ENCODE data around the gene ERV3-1.
"Not testable (repeated sequence)": the region's sequence is repeated elsewhere in the genome, so short reads cannot be mapped to it uniquely, and the experiment has no call there.

ERV3-1 gene, protein sequence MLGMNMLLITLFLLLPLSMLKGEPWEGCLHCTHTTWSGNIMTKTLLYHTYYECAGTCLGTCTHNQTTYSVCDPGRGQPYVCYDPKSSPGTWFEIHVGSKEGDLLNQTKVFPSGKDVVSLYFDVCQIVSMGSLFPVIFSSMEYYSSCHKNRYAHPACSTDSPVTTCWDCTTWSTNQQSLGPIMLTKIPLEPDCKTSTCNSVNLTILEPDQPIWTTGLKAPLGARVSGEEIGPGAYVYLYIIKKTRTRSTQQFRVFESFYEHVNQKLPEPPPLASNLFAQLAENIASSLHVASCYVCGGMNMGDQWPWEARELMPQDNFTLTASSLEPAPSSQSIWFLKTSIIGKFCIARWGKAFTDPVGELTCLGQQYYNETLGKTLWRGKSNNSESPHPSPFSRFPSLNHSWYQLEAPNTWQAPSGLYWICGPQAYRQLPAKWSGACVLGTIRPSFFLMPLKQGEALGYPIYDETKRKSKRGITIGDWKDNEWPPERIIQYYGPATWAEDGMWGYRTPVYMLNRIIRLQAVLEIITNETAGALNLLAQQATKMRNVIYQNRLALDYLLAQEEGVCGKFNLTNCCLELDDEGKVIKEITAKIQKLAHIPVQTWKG

DNA sequence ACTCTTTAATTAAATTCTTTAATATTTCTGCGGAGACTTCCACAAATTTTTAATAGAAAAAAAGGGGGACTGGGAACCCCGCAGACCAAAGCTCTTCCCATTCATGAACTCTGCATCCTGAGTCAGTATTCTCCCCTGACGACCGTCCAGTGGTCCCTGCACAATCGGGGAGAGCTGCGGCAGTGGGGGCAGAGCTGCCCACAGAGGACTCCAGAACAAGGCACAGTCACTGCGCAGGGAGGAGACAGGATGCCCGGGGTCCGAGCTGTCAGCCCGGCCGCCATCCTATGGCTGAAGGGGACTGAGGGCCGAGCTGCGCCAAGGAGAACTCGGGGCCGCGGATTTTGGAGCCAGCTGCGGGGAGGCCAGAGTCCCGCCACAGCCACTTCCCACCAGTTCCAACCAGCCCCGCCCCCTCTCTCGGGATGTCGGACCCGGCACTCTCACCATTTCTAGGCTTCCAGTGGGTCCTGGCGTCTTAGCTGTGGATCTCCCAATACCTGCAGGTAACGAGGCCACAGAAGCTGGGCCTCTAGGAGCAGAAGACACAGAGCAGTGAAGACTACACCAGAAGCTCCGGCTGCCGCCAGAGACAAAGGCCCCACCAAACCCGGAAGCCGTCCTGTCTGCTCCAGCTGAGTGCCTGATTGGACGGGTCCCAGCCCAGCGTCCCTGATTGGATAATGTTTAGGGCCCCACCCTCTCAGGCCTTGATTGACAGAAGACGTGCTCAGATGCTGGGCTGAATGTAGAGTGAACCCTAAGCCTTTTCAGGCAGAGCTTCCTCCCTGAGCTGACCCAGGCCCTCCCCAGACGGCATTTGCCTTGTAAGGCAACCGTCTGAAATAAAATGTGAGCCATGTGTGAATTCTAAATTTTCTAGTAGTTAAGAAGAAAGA, at the start of gene ERV3-1:
Gene ERV3-1 (minus strand): TSS at position 594 of the 899 bp plus-strand sequence. CDS start 13,661 bp downstream, outside the sequence.
- DNase-seq = peak; percentile 98
- in situ Hi-C loops (cut with HindIII; ENCODE audit: low pct_ligation_motif_present, low pct_unique_long_range_greater_than_20kb, low sequenced_read_pairs) = no loop called here

- in situ Hi-C loops (cut with HindIII; ENCODE audit: low pct_ligation_motif_present, low pct_unique_long_range_greater_than_20kb, low sequenced_read_pairs); DNase-seq: not testable (repeated sequence)
Measured at GRCh38 chr7:65055786-65056185, 49.3 kb upstream of the ERV3-1 start.

DNA sequence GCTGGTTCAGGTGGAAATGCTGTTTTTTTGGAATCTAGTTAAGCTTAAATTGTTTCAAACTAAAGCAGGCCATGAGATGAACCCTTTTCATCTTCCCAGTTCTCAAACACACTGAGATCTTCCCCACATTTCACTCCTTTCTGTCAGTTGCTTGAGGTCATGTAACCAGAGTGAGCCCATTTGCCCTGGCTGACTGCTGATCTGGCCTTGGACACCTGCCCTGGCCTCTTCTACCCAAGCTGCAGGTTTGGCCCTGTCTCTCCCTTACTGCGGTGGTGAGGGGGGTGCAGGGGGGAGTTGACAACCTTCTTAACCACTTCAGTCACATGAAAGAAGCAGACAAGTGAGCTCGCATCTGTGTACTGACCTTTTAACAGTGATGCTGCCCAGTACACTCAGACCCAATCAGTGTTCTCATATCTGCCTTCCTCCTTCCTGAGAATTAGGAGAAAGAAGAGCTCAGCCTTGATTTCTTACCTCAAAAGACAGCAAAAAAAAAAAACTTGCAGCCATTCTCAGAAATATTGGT, 48.0 kb upstream of the ERV3-1 start:
- DNase-seq; in situ Hi-C loops (cut with HindIII; ENCODE audit: low pct_ligation_motif_present, low pct_unique_long_range_greater_than_20kb, low sequenced_read_pairs): not testable (repeated sequence)

- DNase-seq; in situ Hi-C loops (cut with HindIII; ENCODE audit: low pct_ligation_motif_present, low pct_unique_long_range_greater_than_20kb, low sequenced_read_pairs): not testable (repeated sequence)
Measured at GRCh38 chr7:65051654-65052053, 45.2 kb upstream of the ERV3-1 start.

GRCh38 chr7:65051139-65051538, 44.7 kb upstream of the ERV3-1 start:
- in situ Hi-C loops (cut with HindIII; ENCODE audit: low pct_ligation_motif_present, low pct_unique_long_range_greater_than_20kb, low sequenced_read_pairs) = not testable (repeated sequence)

DNA sequence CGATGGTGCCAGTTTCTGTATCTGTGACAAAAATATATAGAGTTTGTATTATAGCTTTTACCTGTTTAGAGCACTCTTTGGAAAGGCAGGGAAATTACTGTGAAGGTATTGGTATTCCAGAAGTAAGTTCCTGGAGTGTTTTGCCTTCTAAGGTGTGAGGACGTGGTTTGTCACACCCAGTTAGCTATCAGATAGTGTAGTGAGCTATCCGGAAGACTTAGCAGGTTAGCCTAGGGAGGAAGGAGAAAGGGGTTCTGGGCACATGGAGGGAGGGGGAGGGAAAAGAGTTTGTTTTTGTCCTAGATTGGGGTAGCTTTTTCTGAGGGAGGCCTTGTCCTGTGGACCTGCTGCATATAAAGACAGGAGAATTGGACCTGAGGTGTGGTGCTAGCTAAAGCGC, 39.8 kb upstream of the ERV3-1 start:
- in situ Hi-C loops (cut with HindIII; ENCODE audit: low pct_ligation_motif_present, low pct_unique_long_range_greater_than_20kb, low sequenced_read_pairs); DNase-seq: not testable (repeated sequence)

More at GRCh38 chr7:65051139-65051538, 44.7 kb upstream of the ERV3-1 start:
- DNase-seq = not testable (repeated sequence)

DNA sequence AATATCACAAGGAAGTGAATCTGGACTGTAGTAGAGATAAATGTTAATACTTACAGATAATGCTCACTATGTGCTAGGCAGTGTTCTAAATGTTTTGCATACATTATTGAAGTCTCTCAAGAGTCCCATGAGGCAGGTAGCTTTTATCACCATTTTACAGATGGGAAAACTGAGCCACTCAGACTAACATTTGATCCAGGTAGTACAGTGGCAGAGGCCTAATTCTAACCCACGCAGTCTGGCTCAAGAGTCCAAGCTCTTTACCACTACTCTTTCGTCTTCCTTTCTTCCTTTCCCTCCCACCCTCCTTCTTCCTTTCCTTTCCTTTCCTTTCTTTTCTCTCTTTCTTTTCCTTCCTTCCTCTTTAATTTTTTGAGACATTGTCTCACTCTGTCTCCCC, 39.1 kb upstream of the ERV3-1 start:
- in situ Hi-C loops (cut with HindIII; ENCODE audit: low pct_ligation_motif_present, low pct_unique_long_range_greater_than_20kb, low sequenced_read_pairs); DNase-seq: not testable (repeated sequence)

DNA sequence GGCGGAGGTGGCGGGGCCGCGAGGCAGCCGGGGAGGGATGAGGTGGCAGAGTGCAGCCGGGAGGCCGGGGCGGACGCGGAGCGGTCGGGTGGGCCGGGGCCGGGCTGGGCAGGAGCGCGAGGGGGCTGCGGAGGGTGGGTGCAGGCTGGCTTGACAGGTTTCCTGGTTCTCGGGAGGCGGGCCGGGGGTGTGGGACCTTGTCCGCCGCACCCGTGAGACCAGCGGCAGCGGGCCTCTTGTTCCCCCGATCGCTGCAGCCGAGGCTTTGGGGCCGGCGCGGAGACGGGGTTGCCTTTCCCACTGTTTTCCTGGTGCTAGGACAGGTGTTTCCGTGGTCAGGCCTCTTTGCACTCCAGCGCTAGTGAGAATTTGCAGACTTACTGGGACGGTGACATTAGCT, 32.3 kb upstream of the ERV3-1 start:
- peak; percentile 59 for DNase-seq
- in situ Hi-C loops (cut with HindIII; ENCODE audit: low pct_ligation_motif_present, low pct_unique_long_range_greater_than_20kb, low sequenced_read_pairs) = not testable (repeated sequence)

DNA sequence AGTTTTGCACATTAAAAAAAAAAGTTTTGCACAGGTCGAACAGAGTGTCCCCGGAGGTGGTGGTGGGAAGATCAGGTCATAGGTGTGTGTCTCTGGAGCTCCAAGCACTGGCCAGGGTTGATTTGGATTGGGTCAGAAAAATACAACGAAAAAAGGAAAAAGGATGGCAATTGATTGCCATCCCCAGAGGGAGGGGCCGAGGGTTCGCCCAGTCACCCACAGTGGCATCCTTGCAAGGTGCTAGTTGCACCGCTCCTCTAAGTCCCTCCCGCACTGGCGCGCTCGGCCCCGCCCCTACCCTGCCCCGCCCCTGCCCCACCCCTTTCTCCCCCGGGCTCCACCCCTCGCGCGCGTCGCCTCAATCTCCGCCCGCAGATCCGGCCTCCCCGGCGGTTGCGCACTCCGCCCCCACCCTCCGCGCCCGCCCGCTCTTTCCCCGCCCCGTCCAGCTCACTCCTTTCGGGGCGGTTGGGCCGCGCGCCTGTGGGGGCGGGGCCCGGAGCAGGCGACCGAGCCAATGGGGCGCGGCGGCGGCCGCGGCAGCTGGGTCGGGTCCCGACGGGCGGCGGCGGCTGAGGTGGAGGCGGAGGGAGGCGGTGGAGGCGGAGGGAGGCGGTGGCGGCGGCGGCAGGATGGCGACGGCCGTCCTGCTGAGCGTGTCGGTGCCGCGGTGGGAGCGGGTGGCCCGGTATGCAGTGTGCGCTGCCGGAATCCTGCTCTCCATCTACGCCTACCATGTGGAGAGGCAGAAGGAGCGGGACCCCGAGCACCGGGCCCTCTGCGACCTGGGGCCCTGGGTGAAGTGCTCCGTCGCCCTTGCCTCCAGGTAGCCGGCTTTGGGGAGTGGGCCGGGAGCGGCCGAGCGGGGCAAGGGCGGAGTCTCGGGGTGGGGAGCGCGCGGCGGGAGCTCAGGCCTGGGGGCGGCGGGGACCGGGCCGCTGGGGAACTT, 31.5 kb upstream of the ERV3-1 start:
- in situ Hi-C loops (cut with HindIII; ENCODE audit: low pct_ligation_motif_present, low pct_unique_long_range_greater_than_20kb, low sequenced_read_pairs) = no loop called here
- peak; percentile 95 for DNase-seq

DNA sequence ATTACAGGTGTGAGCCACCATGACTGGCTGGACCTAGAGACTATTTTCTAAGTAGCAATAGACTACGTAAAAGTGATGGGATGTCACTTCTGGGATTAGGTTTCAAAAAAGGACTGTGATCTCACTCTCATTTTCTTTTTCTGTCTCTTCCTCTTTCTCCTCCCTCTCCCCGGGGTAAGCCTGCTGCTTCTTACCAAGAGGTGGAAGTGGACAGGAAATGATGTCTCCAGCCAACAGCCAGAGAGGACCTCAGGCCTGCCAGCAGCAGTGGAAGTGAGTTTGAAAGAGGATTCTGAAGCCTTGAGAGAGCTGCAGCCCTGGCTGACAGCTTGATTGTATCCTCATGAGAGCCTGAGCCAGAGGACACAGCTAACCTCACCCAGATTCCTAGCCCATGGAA, 30.0 kb upstream of the ERV3-1 start:
- DNase-seq; in situ Hi-C loops (cut with HindIII; ENCODE audit: low pct_ligation_motif_present, low pct_unique_long_range_greater_than_20kb, low sequenced_read_pairs): not testable (repeated sequence)

- in situ Hi-C loops (cut with HindIII; ENCODE audit: low pct_ligation_motif_present, low pct_unique_long_range_greater_than_20kb, low sequenced_read_pairs) = not testable (repeated sequence)
Measured at GRCh38 chr7:65035469-65035868, 29.0 kb upstream of the ERV3-1 start.

DNA sequence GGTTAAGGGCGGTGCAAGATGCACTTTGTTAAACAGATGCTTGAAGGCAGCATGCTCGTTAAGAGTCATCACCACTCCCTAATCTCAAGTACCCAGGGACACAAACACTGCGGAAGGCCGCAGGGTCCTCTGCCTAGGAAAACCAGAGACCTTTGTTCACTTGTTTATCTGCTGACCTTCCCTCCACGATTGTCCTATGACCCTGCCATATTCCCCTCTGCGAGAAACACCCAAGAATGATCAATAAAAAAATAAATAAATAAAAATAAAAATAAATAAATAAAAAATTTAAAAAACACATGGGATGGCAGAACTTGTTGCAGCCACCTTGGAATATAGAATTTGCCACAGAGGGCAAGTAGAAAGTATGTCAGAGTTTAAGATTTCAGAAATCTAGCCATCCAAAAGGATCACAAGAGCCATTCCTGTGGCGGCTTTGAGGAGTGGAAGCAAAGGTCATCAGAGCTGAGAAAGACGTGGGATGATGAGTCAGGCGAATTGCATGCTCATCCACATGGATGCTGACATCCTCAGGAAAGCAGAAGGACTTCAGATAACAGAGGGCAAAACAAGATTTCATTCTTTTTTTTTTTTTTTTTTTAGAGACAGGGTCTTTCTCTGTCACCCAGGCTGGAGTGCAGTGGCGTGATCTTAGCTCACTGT, 27.8 kb upstream of the ERV3-1 start:
- peak; percentile 41 for DNase-seq
- in situ Hi-C loops (cut with HindIII; ENCODE audit: low pct_ligation_motif_present, low pct_unique_long_range_greater_than_20kb, low sequenced_read_pairs) = not testable (repeated sequence)

More at GRCh38 chr7:65035469-65035868, 29.0 kb upstream of the ERV3-1 start:
- DNase-seq = not testable (repeated sequence)

DNA sequence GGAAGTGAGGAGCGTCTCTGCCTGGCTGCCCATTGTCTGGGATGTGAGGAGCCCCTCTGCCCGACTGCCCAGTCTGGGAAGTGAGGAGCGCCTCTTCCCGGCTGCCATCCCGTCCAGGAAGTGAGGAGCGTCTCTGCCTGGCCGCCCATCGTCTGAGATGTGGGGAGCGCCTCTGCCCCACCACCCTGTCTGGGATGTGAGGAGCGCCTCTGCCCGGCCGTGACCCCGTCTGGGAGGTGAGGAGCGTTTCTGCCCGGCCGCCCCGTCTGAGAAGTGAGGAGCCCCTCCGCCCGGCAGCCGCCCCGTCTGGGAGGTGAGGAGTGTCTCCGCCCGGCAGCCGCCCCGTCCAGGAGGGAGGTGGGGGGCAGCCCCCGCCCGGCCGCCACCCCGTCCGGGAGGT, 26.9 kb upstream of the ERV3-1 start:
- in situ Hi-C loops (cut with HindIII; ENCODE audit: low pct_ligation_motif_present, low pct_unique_long_range_greater_than_20kb, low sequenced_read_pairs); DNase-seq: not testable (repeated sequence)

DNA sequence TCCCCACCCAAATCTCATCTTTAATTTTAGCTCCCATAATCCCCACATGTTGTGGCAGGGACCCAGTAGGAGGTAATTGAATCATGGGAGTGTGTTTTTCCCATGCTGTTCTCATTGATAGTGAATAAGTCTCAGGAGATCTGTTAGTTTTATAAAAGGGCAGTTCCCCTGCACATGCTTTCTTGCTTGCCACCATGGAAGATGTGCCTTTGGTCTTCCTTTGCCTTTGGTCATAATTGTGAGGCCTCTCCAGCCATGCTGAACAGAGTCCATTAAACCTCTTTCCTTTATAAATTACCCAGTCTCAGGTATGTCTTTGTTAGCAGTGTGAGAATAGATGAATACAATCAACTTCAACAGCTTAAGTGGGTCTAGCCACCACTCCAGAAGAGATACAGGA, 18.5 kb upstream of the ERV3-1 start:
- in situ Hi-C loops (cut with HindIII; ENCODE audit: low pct_ligation_motif_present, low pct_unique_long_range_greater_than_20kb, low sequenced_read_pairs); DNase-seq: not testable (repeated sequence)

DNA sequence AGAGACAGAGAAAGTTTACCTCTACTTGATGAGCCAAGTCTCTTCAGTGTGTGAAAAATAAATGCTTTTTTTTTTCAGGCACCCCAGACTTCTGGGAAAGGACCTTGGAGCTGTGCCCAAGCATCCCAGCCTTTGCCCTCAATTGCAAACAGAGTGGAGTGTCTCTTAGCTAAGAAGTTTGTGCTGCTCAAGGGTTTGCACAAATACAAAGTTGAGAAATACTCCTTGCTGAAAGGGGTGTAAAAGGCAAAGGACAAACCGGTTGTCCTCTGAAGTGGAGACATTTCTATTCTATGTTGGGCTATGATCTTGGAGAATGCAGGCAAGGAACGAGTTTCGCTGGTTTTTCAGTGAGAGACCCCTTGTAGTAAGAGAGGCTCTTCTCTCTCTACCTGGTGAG, 14.5 kb upstream of the ERV3-1 start:
- in situ Hi-C loops (cut with HindIII; ENCODE audit: low pct_ligation_motif_present, low pct_unique_long_range_greater_than_20kb, low sequenced_read_pairs); DNase-seq: not testable (repeated sequence)

DNA sequence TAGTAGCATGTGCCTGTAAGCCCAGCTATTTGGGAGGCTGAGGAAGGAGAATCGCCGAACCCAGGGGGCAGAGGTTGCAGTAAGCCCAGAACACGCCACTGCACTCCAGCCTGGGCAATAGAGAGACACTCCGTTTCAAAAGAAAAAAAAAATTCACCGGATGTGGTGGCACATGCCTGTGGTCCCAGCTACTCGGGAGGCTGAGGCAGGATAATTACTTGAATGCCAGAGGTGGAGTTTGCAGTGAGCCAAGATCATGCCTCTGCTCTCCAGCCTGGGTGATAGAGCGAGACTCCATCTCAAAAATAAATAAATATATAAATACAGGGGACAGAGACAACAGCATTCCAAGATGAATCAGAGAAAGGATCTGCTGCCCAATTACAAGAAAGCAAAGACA, 3.4 kb upstream of the ERV3-1 start:
- DNase-seq; in situ Hi-C loops (cut with HindIII; ENCODE audit: low pct_ligation_motif_present, low pct_unique_long_range_greater_than_20kb, low sequenced_read_pairs): not testable (repeated sequence)

- in situ Hi-C loops (cut with HindIII; ENCODE audit: low pct_ligation_motif_present, low pct_unique_long_range_greater_than_20kb, low sequenced_read_pairs); DNase-seq: not testable (repeated sequence)
Measured at GRCh38 chr7:65009394-65009793, 2.9 kb upstream of the ERV3-1 start.
